ENCODE results near the gene SETBP1. TPM values are rescaled to one million over a fixed set of nuclear protein-coding genes. Genes with fewer than 3 reads are reported as not detected.
"Not testable (repeated sequence)": the region's sequence is repeated elsewhere in the genome, so short reads cannot be mapped to it uniquely, and the experiment has no call there.

The SETBP1 gene
- total RNA-seq, 1 donor from 2014 or later: 4.3 TPM

GRCh38 chr18:44786688-44787087 is 106.0 kb downstream of the SETBP1 start:
- intact Hi-C loops (cut with micrococcal nuclease): no loop called here

- intact Hi-C loops (cut with micrococcal nuclease): no loop called here
Observed at GRCh38 chr18:44788334-44788733, 107.6 kb downstream of the SETBP1 start.

DNA sequence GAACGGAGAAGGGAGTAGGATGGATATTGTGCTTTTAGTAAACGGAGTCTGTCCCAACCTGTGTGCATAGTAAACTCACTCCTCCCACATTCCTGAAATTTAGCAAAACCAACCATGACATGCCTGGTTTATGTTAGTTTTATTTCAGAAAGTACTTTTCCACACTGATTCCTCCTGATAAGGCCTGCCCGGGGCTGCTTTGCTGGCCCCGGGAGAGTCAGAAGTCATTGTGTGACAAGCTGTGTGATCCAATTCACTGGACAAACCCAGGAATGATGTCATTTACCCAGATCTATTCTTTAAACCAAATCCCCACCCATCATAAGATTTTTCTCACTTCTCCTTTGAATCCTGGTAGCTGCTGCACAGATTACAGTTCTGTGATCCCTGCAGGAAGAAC is 109.0 kb downstream of the SETBP1 start:
- intact Hi-C loops (cut with micrococcal nuclease): no loop called here

GRCh38 chr18:44790860-44791259 is 110.2 kb downstream of the SETBP1 start:
- intact Hi-C loops (cut with micrococcal nuclease): no loop called here

GRCh38 chr18:44791520-44791919 is 110.8 kb downstream of the SETBP1 start:
- intact Hi-C loops (cut with micrococcal nuclease): no loop called here

DNA sequence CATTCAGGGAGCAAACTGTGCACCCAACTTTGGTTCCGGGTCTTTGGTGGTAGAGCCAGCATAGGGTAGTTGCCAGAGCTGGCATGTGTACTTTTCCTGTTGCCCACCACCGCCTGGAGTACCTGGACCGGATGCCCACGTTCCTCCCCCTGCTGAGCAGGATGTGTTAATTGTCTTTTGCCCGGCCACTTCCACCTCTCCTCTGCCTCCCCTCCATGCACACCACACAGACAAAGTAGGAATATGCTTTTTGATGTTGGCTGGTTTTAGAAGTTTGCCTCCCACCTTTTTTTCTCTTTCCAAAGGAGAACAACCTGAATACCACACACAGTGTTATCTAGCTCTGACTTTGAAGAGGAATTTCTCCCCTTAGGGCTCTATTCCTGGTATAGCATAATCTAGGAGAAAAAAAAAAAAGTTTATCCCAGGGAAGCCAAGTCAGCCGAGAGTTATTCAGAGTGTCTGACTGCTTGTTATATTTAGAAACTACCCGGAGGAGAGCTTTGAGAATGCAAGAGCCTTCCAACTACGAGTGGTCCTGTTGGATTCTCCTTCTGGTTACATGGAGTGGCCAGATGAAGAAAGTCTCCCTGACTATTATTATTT is 111.9 kb downstream of the SETBP1 start:
- intact Hi-C loops (cut with micrococcal nuclease): no loop called here

- intact Hi-C loops (cut with micrococcal nuclease): no loop called here
Observed at GRCh38 chr18:44793194-44793593, 112.5 kb downstream of the SETBP1 start.

- intact Hi-C loops (cut with micrococcal nuclease): no loop called here
Observed at GRCh38 chr18:44793685-44794084, 113.0 kb downstream of the SETBP1 start.

DNA sequence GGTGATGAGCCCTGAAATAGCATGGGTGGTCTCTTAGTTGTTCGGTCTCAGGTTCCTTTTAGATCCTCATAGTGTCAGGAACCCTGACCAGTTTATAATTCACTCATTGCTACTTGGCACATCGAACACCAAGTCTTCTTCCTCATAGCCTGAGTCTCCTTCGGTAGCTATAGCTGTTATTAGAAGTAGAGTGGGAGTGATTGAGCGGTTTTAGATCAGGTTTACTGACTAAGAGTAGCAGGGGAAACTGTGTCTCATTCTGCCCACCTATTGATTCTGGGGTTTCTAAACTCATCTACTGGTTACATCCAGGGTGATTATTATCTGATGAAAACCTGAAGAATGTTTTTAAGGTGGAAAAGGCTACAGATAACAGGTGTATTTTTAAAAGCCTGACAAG is 114.6 kb downstream of the SETBP1 start:
- intact Hi-C loops (cut with micrococcal nuclease): loop anchor here (5.0 kb wide), 2 partner anchors 38 to 42 kb away; no protein-coding TSS in a partner anchor

GRCh38 chr18:44796429-44797428 is 116.0 kb downstream of the SETBP1 start:
- intact Hi-C loops (cut with micrococcal nuclease): loop anchor here (5.0 kb wide), 2 partner anchors 39 to 41 kb away; no protein-coding TSS in a partner anchor

DNA sequence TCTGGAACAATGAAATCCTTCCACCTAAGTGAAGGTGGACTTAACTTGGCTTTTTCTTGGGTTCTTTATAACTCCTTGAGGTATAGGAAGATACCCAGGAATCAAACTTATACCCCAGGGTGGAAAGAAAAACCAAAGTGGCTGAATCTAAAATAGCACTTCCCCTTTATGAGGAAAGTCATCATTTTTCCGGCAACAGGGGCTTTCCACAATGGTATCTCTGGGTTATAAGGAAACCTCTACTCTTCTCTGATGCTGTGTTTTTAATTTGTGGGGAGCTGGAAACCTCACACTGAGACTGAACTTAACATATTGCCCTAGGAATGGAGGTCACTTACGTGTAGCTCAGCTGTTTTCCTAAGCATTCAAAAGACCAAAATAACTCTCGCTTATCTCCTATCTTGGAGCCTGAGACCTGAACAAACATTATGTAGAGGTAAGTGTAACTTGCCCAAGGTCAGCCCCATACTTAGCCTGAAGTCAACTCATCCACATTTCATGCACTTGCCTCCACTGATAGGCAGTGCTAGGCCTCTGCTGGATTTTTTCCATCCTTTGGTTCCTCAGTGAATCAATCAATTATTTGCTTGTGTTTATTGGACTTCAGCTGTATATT is 117.9 kb downstream of the SETBP1 start:
- intact Hi-C loops (cut with micrococcal nuclease): loop anchor here (5.0 kb wide), 2 partner anchors 39 to 41 kb away; no protein-coding TSS in a partner anchor

DNA sequence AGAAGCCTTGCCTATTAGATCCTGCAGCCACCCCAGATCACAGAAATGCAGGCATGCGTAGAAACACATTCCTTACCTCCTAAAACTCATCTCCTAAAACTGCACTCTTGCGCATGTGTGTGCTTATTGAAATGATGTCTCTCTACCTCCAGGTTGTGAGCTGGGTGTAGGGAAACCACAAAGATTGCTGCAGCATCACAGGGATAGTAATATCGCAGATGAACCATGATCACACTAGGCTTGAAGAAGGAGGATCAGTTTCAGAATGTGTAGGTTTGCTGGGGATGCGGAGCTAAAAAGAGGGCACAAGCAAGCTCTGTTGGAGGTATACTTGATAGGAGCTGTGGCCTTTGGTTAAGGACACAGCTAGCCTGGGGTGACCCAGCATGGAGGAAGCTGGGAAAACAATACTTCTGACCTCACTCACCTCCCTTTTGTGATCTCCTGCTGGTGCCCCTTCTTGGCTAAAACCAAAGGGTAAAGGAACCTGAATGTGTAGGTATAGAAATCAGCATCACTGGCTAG is 118.8 kb downstream of the SETBP1 start:
- intact Hi-C loops (cut with micrococcal nuclease): loop anchor here (5.0 kb wide), 2 partner anchors 38 to 42 kb away; no protein-coding TSS in a partner anchor

DNA sequence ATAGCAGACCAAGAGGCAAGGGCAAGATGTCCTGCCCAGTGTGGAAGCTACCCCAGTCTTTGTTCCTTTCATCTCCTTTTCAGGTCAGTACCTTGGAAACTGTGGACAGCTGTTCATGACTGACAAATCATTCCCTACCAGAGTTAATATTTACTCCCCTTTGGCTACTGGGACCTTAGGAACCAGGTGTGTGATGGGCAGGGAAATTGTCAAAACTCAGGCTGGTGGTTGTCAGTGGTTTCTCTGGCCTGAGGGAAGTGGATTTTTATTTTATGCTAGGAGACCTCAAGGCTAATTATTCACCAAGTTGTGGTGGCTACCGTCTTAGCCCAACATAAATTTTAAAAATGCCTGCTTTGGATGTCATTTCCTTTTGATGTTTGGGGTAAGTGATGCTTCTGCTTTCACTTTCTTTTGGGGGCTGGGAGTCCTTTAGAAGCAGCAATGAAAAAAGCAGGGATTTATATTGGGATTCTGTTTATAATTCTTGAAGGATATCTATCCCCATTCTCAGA is 119.3 kb downstream of the SETBP1 start:
- intact Hi-C loops (cut with micrococcal nuclease): loop anchor here (5.0 kb wide), 2 partner anchors 37 to 43 kb away; no protein-coding TSS in a partner anchor

GRCh38 chr18:44800766-44801165 is 120.1 kb downstream of the SETBP1 start:
- intact Hi-C loops (cut with micrococcal nuclease): not testable (repeated sequence)

GRCh38 chr18:44801781-44802180 is 121.1 kb downstream of the SETBP1 start:
- intact Hi-C loops (cut with micrococcal nuclease): no loop called here

- intact Hi-C loops (cut with micrococcal nuclease): no loop called here
Observed at GRCh38 chr18:44802508-44802907, 121.8 kb downstream of the SETBP1 start.

DNA sequence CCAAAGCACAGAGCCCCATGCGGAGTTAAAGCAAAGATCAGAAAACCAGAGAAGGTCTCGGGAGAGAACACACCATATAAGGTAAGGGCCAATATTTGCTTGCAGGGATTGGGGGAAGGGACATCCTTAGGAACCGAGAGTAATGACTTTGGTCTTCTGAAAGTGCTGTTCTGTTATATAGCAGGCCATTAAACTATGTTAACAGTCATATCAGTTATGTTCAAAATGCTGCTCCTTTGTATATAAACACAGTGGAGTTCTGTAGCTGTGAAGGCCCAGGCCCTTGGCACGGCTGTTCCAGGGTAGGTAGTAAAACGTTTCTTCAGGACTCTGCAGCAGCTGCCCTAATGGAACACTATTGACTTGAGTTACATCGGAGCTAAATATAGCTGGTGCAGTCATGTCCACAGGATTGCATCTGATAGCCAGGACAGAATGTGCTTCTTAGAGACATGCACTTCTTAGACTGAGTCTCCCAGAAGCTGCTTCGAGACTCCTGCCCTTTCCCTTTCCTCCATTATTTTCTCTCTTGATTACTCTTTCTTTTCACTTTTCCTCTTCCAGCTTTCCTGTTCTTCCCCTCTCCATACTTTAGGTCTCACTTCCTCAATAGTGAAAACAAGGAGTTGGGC is 122.4 kb downstream of the SETBP1 start:
- intact Hi-C loops (cut with micrococcal nuclease): no loop called here

GRCh38 chr18:44804033-44804432 is 123.3 kb downstream of the SETBP1 start:
- intact Hi-C loops (cut with micrococcal nuclease): no loop called here

DNA sequence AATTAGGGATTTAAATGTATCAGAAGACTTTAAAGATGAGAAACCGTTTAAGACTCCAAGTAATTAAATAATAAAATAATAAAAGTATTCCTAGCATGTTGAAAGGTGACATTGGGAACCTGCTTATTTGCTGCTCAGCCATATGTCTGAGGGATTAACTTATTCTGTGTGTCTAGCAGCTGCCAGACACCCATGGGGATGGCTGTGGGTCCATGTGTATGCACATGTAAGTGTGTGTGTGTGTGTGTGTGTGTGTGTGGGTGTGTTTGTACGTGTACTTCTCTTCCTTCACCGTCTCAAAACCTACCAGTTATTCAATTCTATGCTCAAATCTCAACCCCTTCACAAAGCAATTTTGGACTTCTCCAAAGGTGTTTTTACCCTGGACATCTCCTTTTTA is 124.5 kb downstream of the SETBP1 start:
- intact Hi-C loops (cut with micrococcal nuclease): no loop called here

DNA sequence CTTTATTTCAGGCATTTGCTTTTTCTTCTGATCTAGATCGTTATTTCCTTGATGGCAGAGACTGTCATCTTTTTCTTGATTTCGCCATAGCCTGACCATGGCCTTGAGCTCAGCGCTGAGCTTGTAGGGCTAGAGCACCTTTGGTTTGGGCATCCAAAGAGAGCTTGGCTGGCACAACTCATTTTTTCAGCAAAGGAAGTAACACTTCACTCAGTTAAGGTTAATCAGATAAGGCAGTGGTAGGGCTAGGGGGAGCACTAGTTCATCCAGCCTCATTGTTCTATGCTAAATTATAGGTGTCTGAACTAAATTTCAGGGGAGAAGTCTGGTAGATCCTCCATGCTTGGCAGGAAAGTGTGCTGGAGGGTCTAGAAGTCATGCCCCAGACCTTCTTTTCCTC is 125.0 kb downstream of the SETBP1 start:
- intact Hi-C loops (cut with micrococcal nuclease): no loop called here

DNA sequence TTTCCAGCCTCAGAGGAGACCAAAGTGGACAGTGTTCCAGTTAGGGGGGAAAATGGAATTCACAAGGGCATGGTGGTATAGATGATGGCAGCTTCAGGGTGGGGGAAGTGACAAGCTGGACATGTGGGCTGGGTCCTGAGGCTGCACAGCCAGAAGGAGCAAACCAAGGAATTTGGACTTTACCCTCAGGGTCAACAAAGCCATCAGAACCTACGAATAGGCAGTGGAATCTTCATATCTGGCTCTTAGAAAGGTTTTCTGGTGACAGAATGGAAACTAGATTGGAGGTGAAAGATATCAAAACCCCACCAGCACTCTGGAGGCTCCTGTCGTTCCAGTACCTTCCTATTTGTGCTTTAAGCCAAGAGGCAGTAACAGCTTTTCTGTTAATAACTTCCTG is 127.1 kb downstream of the SETBP1 start:
- intact Hi-C loops (cut with micrococcal nuclease): no loop called here

Measured in T-helper 2 cell treated with Interferon-gamma antibody and Interleukin-4, amounts not matched to agents 100 ng/mL and 5 ng/mL, for 36 hours (primary cell).